GM19452 (cell line): Measurements from ENCODE around the gene SUCO.
"Not testable (repeated sequence)": the region's sequence is repeated elsewhere in the genome, so short reads cannot be mapped to it uniquely, and the experiment has no call there.

Experiments used
- ATAC-seq: cut with Tn5 transposase; IDR thresholded peaks from one replicate; pipeline ENCODE4 v1.9.1; 2021; ENCODE audit not compliant: unreplicated experiment

The SUCO gene

GRCh38 chr1:172559572-172560210 is 26.7 kb downstream of the SUCO start:
- no peak for ATAC-seq

- ATAC-seq = no peak
Measured at GRCh38 chr1:172561252-172561651, 28.3 kb downstream of the SUCO start.

- ATAC-seq = no peak
Measured at GRCh38 chr1:172566196-172566997, 33.4 kb downstream of the SUCO start.

GRCh38 chr1:172567720-172568119 is 34.8 kb downstream of the SUCO start:
- no peak for ATAC-seq

- no peak for ATAC-seq
Measured at GRCh38 chr1:172574080-172574479, 41.1 kb downstream of the SUCO start.

GRCh38 chr1:172578586-172578985 is 45.6 kb downstream of the SUCO start:
- no peak for ATAC-seq

- ATAC-seq = no peak
Measured at GRCh38 chr1:172581273-172581672, 48.3 kb downstream of the SUCO start.

- no peak for ATAC-seq
Measured at GRCh38 chr1:172581779-172582178, 48.8 kb downstream of the SUCO start.

- no peak for ATAC-seq
Measured at GRCh38 chr1:172582889-172583288, 49.9 kb downstream of the SUCO start.

- ATAC-seq = no peak
Measured at GRCh38 chr1:172585348-172585747, 52.4 kb downstream of the SUCO start.

GRCh38 chr1:172585861-172586260 is 52.9 kb downstream of the SUCO start:
- ATAC-seq = no peak

- no peak for ATAC-seq
Measured at GRCh38 chr1:172588296-172589291, 55.6 kb downstream of the SUCO start.

GRCh38 chr1:172589553-172589952 is 56.6 kb downstream of the SUCO start:
- no peak for ATAC-seq

- not testable (repeated sequence) for ATAC-seq
Measured at GRCh38 chr1:172591429-172591828, 58.5 kb downstream of the SUCO start.

- not testable (repeated sequence) for ATAC-seq
Measured at GRCh38 chr1:172595066-172595465, 62.1 kb downstream of the SUCO start.

- ATAC-seq = not testable (repeated sequence)
Measured at GRCh38 chr1:172596782-172597181, 63.8 kb downstream of the SUCO start.

- ATAC-seq = no peak
Measured at GRCh38 chr1:172599912-172600311, 67.0 kb downstream of the SUCO start.

GRCh38 chr1:172600615-172601014 is 67.7 kb downstream of the SUCO start:
- ATAC-seq = no peak

GRCh38 chr1:172601046-172601630 is 68.2 kb downstream of the SUCO start:
- ATAC-seq = no peak

- no peak for ATAC-seq
Measured at GRCh38 chr1:172602706-172603105, 69.8 kb downstream of the SUCO start.

- no peak for ATAC-seq
Measured at GRCh38 chr1:172603816-172604215, 70.9 kb downstream of the SUCO start.
